Nephron progenitor cell (in vitro differentiated cells): ENCODE measurements around the gene SGCG.

ENCODE experiments used
- DNase-seq: peaks from one replicate; pipeline ENCODE4 v3.0.0; 2021
- H3K27ac Mint-ChIP-seq: 2 replicates; pipeline ENCODE4 v1.8.0; 2021; ENCODE audit warnings: mild to moderate bottlenecking, moderate library complexity, mixed read lengths
- H3K27me3 Mint-ChIP-seq: 2 replicates; pipeline ENCODE4 v1.8.0; 2021; ENCODE audit warnings: mild to moderate bottlenecking, low read depth, mixed read lengths; ENCODE audit not compliant: poor library complexity
- H3K36me3 Mint-ChIP-seq: 2 replicates; pipeline ENCODE4 v1.8.0; 2021; ENCODE audit warnings: low read depth, mixed read lengths
- H3K4me1 Mint-ChIP-seq: 2 replicates; pipeline ENCODE4 v1.8.0; 2021; ENCODE audit warnings: mixed read lengths
- H3K4me3 Mint-ChIP-seq: 2 replicates; pipeline ENCODE4 v1.8.0; 2021; ENCODE audit warnings: mild to moderate bottlenecking, moderate library complexity, mixed read lengths
- H3K9me3 Mint-ChIP-seq: 2 replicates; pipeline ENCODE4 v1.8.0; 2021; ENCODE audit warnings: mild to moderate bottlenecking, moderate library complexity, mixed read lengths
- TF ChIP-seq, protein P1 (sequence below): fragments of 200-600 bp; sonication (generic); IDR thresholded peaks from 2 replicates; pipeline ENCODE4 v1.5.0; 2021; ENCODE audit warnings: antibody characterized with exemption

SGCG gene

GRCh38 chr13:23183292-23183691 lies 2.5 kb downstream of the SGCG start:
- no peaks in the 10 kb centered on the region for H3K27me3 Mint-ChIP-seq

DNA sequence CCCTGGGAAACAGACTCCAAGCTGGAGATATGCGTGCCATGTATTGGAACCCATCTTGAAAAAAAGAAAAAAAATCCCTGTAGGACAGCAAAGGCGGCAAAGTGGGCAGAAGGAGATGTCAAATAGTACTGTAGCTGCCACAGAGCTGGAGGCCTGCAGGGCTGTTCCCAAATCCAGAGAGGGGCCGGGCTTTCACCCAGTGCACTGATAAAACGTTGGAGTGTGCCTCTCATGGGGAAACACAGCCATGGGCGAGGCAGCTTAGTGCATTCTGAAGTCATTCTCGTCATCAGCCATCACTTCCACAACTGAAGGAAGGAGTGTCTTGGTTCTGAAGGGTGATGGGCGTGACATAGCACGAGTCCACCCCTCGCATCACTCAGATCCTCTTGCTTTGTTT lies 4.8 kb downstream of the SGCG start:
- H3K27me3 Mint-ChIP-seq: no peaks in the 10 kb centered on the region
- H3K27ac Mint-ChIP-seq: no peak overlapping the region
- no peaks in the 10 kb centered on the region for H3K9me3 Mint-ChIP-seq
- no peak for DNase-seq
- H3K4me1 Mint-ChIP-seq: peaks cover 4% of the 10 kb centered on the region
- no peak overlapping the region for H3K4me3 Mint-ChIP-seq
- TF ChIP-seq, protein P1, sequence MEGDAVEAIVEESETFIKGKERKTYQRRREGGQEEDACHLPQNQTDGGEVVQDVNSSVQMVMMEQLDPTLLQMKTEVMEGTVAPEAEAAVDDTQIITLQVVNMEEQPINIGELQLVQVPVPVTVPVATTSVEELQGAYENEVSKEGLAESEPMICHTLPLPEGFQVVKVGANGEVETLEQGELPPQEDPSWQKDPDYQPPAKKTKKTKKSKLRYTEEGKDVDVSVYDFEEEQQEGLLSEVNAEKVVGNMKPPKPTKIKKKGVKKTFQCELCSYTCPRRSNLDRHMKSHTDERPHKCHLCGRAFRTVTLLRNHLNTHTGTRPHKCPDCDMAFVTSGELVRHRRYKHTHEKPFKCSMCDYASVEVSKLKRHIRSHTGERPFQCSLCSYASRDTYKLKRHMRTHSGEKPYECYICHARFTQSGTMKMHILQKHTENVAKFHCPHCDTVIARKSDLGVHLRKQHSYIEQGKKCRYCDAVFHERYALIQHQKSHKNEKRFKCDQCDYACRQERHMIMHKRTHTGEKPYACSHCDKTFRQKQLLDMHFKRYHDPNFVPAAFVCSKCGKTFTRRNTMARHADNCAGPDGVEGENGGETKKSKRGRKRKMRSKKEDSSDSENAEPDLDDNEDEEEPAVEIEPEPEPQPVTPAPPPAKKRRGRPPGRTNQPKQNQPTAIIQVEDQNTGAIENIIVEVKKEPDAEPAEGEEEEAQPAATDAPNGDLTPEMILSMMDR: no peak
- no peaks in the 10 kb centered on the region for H3K36me3 Mint-ChIP-seq

More at GRCh38 chr13:23183292-23183691, 2.5 kb downstream of the SGCG start:
- DNase-seq: no peak
- no peaks in the 10 kb centered on the region for H3K36me3 Mint-ChIP-seq
- TF ChIP-seq, protein P1: no peak
- no peak overlapping the region for H3K4me3 Mint-ChIP-seq
- H3K4me1 Mint-ChIP-seq: peaks cover 6% of the 10 kb centered on the region
- H3K9me3 Mint-ChIP-seq: no peaks in the 10 kb centered on the region
- no peak overlapping the region for H3K27ac Mint-ChIP-seq

DNA sequence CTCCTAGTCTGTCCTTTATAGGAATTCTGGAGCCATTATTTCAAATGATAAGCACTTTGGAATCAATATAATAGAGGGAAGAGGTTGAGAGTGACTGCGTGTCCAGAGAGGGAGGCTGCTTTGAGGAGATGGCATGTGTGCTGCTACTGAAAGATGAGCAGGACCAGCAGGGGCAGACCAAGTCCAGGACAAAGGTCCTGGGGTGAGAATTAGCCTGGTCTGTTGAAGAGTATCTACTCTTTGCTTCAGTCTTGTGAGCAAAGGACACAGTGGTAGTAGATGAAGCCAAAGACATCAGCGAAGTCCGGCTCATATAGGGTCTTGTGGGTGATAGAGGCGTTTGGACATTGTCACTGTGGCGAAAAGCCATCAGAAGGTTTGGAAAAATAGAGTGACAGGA lies 21.1 kb downstream of the SGCG start:
- TF ChIP-seq, protein P1: no peak
- no peak overlapping the region for H3K27ac Mint-ChIP-seq
- H3K4me3 Mint-ChIP-seq: no peak overlapping the region
- no peaks in the 10 kb centered on the region for H3K27me3 Mint-ChIP-seq
- H3K36me3 Mint-ChIP-seq: no peaks in the 10 kb centered on the region
- no peaks in the 10 kb centered on the region for H3K4me1 Mint-ChIP-seq
- no peak for DNase-seq
- peaks cover 9% of the 10 kb centered on the region for H3K9me3 Mint-ChIP-seq

DNA sequence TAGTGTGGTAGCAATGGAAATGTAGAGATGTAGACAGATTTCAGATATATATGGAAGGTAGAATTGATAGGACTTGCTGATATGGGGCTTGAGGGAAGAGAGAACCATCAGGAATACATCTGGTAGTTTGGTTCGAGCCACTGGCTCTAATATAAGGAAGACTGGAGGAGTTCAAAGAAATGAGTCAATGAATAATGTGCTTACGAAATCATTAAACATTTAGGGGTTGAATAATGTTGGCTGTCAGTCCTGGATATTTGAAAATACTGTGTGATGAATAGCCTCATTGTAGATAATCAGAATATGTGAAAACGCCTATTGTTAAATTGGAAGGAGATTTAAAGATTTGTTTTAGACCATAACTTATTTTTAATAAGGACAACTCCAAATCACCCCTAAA lies 21.6 kb downstream of the SGCG start:
- Mint-ChIP-seq H3K36me3 (no peaks in the 10 kb centered on the region), H3K27me3 (no peaks in the 10 kb centered on the region), H3K4me3 (no peak overlapping the region), H3K27ac (no peak overlapping the region), H3K9me3 (peaks cover 14% of the 10 kb centered on the region), H3K4me1 (no peaks in the 10 kb centered on the region)
- TF ChIP-seq, protein P1: no peak
- DNase-seq: no peak

GRCh38 chr13:23203516-23203915 lies 22.7 kb downstream of the SGCG start:
- no peaks in the 10 kb centered on the region for H3K27me3 Mint-ChIP-seq
- TF ChIP-seq, protein P1: no peak
- H3K4me3 Mint-ChIP-seq: no peak overlapping the region
- H3K36me3 Mint-ChIP-seq: no peaks in the 10 kb centered on the region
- DNase-seq: no peak
- no peaks in the 10 kb centered on the region for H3K4me1 Mint-ChIP-seq
- peaks cover 17% of the 10 kb centered on the region for H3K9me3 Mint-ChIP-seq
- no peak overlapping the region for H3K27ac Mint-ChIP-seq

DNA sequence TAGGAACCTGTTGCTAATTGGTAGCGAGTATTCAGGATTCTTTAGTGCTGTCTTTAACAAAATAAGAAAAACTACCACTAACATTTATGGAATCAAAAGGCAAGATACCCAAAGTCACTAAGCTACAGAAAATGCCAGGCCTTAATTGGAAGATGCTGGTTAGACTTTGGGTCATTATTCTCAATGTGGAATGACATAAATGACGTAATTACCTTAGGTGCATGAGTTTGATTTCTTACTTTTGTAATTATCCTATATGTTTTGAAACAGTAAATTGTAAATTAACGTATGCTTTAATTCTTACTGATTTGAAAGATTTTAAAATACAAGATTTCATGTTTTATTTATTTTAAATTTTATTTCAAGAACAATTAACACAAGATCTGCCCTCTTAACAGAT lies 25.0 kb downstream of the SGCG start:
- no peak overlapping the region for H3K27ac Mint-ChIP-seq
- no peaks in the 10 kb centered on the region for H3K4me1 Mint-ChIP-seq
- no peak for DNase-seq
- H3K36me3 Mint-ChIP-seq: no peaks in the 10 kb centered on the region
- TF ChIP-seq, protein P1: no peak
- H3K27me3 Mint-ChIP-seq: no peaks in the 10 kb centered on the region
- H3K4me3 Mint-ChIP-seq: no peak overlapping the region
- H3K9me3 Mint-ChIP-seq: peaks cover 17% of the 10 kb centered on the region
